GM12878 (cell line): ENCODE data around the gene CYP8B1. TPM values are rescaled to one million over a fixed set of nuclear protein-coding genes. Genes with fewer than 3 reads are reported as not detected.

Experiments used
- ATAC-seq: fragments of 200-7000 bp; cut with Tn5 transposase; 3 replicates; pipeline ENCODE4 v1.9.1; 2020; ENCODE audit warnings: mild to moderate bottlenecking, moderate library complexity
- BruUV-seq: library from RNA; stranded (reverse); fragments of 400-500 nt; replicated peaks from 2 replicates; lab custom pipeline; 2021; lab: Mats Ljungman, UMichigan
- CTCF ChIA-PET: fragments of 300-600 bp; sonication (Branson Sonifier 250); formaldehyde crosslinking; extraction: SDS; loops from one replicate; lab custom pipeline; 2021; ENCODE audit warnings: inconsistent platforms; lab: Yijun Ruan, JAX
- POLR2A ChIA-PET: fragments of 350-600 bp; formaldehyde crosslinking; extraction: SDS; loops from one replicate; lab custom pipeline; 2021; ENCODE audit warnings: inconsistent platforms; lab: Charles Lee
- RAD21 ChIA-PET: fragments of 300-600 bp; sonication (Branson Sonifier 250); formaldehyde crosslinking; loops from one replicate; lab custom pipeline; 2023; ENCODE audit warnings: antibody characterized with exemption; ENCODE audit not compliant: unreplicated experiment; lab: Charles Lee
- SMC1A ChIA-PET: fragments of 300-600 bp; sonication (Branson Sonifier 250); formaldehyde crosslinking; loops from one replicate; lab custom pipeline; 2023; ENCODE audit not compliant: unreplicated experiment, uncharacterized antibody; lab: Charles Lee
- DNase-seq: peaks from one replicate; pipeline ENCODE4 v3.0.0-alpha.2; 2011; ENCODE audit warnings: low read depth, low spot score
- FAIRE-seq: peaks from 3 replicates; lab custom pipeline; 2011; peaks lifted over from hg19 to GRCh38; lab: Jason Lieb, UNC
- H2AFZ ChIP-seq: 2 replicates; pipeline ENCODE4 v1.6.0; 2011; ENCODE audit warnings: low read depth, low read length, control low read depth; ENCODE audit not compliant: control insufficient read depth
- H3K27ac ChIP-seq: 2 replicates; pipeline ENCODE4 v1.5.1; 2011; ENCODE audit warnings: control low read depth; ENCODE audit not compliant: control insufficient read depth, insufficient read depth
- H3K27me3 ChIP-seq, 2 experiments: replicated peaks in 1 of 2; 2 replicates each; pipeline versions ENCODE4 v1.6.0 to v1.6.1; 2011; ENCODE audit warnings: low read length in 1 of 2; ENCODE audit not compliant: control insufficient read depth in 2 of 2, insufficient read depth in 2 of 2
- H3K36me3 ChIP-seq, 2 experiments: 2 replicates each; pipeline ENCODE4 v1.5.1; 2011; ENCODE audit warnings: low read length in 1 of 2; ENCODE audit not compliant: control insufficient read depth in 2 of 2, insufficient read depth in 2 of 2
- H3K4me1 ChIP-seq: 2 replicates; pipeline ENCODE4 v1.6.1; 2011; ENCODE audit warnings: mild to moderate bottlenecking, low read length, moderate library complexity, mixed read lengths; ENCODE audit not compliant: control insufficient read depth, insufficient read depth
- H3K4me2 ChIP-seq: 2 replicates; pipeline ENCODE4 v1.6.0; 2011; ENCODE audit warnings: control low read depth; ENCODE audit not compliant: control insufficient read depth, insufficient read depth
- H3K4me3 ChIP-seq: fragments of 200-600 bp; sonication (generic); 2 replicates; pipeline ENCODE4 v1.5.1; 2016
- H3K79me2 ChIP-seq: 2 replicates; pipeline ENCODE4 v1.6.0; 2011; ENCODE audit warnings: low read length; ENCODE audit not compliant: control insufficient read depth, insufficient read depth
- H3K9ac ChIP-seq: 2 replicates; pipeline ENCODE4 v1.8.0; 2011; ENCODE audit warnings: low read length, control low read depth, mixed read lengths; ENCODE audit not compliant: control insufficient read depth, insufficient read depth
- H3K9me3 ChIP-seq: replicated peaks from 3 replicates; pipeline ENCODE4 v1.5.1; 2011; ENCODE audit warnings: mild to moderate bottlenecking, low read length; ENCODE audit not compliant: control insufficient read depth, insufficient read depth
- H4K20me1 ChIP-seq: 2 replicates; pipeline ENCODE4 v1.6.0; 2011; ENCODE audit not compliant: control insufficient read depth, insufficient read depth
- ATF7 ChIP-seq: fragments of 450-650 bp; IDR thresholded peaks from 2 replicates; pipeline ENCODE4 v1.6.1; 2016; ENCODE audit warnings: low read depth, mild to moderate bottlenecking
- BCL3 ChIP-seq: IDR thresholded peaks from 2 replicates; pipeline ENCODE4 v1.6.1; 2011; ENCODE audit warnings: borderline replicate concordance, low read depth, mild to moderate bottlenecking, moderate library complexity, low read length; ENCODE audit not compliant: insufficient read depth, poor library complexity, severe bottlenecking
- CREM ChIP-seq: IDR thresholded peaks from 2 replicates; pipeline ENCODE4 v1.6.1; 2014; ENCODE audit warnings: antibody characterized with exemption, low read depth
- CTCF ChIP-seq, 3 experiments: IDR thresholded peaks in 2 of 3; conservative IDR thresholded peaks in 1 of 3; 2 replicates each; pipeline ENCODE4 v1.5.1; 2011; ENCODE audit warnings: low read depth in 3 of 3, low read length in 3 of 3, mild to moderate bottlenecking in 3 of 3, control low read depth in 2 of 3, moderate library complexity in 2 of 3, inconsistent platforms in 1 of 3, mixed read lengths in 1 of 3; ENCODE audit not compliant: control insufficient read depth in 2 of 3, insufficient read depth in 1 of 3; ENCODE audit errors: extremely low read depth in 1 of 3
- DPF2 ChIP-seq: fragments of 450-650 bp; IDR thresholded peaks from 2 replicates; pipeline ENCODE4 v1.6.1; 2017; ENCODE audit warnings: mild to moderate bottlenecking
- ESRRA ChIP-seq: IDR thresholded peaks from 2 replicates; pipeline ENCODE4 v1.6.1; 2012; ENCODE audit warnings: mild to moderate bottlenecking, low read length, improper control_type of control experiment
- ETV6 ChIP-seq, 2 experiments: fragments of 450-650 bp in 1 of 2; IDR thresholded peaks in 1 of 2; conservative IDR thresholded peaks in 1 of 2; 2 replicates each; pipeline ENCODE4 v1.6.1; 2014; ENCODE audit warnings: antibody characterized with exemption in 1 of 2, borderline replicate concordance in 1 of 2, low read depth in 1 of 2, mild to moderate bottlenecking in 1 of 2, moderate library complexity in 1 of 2
- GATAD2B ChIP-seq: fragments of 450-650 bp; conservative IDR thresholded peaks from 2 replicates; pipeline ENCODE4 v1.6.1; 2017; ENCODE audit warnings: low read depth, mild to moderate bottlenecking, moderate library complexity
- KAT2A ChIP-seq: conservative IDR thresholded peaks from 2 replicates; pipeline ENCODE4 v1.6.1; 2011; ENCODE audit warnings: low read depth, low read length; ENCODE audit not compliant: control insufficient read depth
- LARP7 ChIP-seq: fragments of 450-650 bp; IDR thresholded peaks from 2 replicates; pipeline ENCODE4 v1.6.1; 2017; ENCODE audit warnings: mild to moderate bottlenecking
- MEF2A ChIP-seq: IDR thresholded peaks from 2 replicates; pipeline ENCODE4 v1.6.1; 2011; ENCODE audit warnings: low read depth, mild to moderate bottlenecking, low read length, moderate library complexity; ENCODE audit not compliant: insufficient read depth
- MLLT1 ChIP-seq: fragments of 450-650 bp; IDR thresholded peaks from 2 replicates; pipeline ENCODE4 v1.6.1; 2016; ENCODE audit warnings: mild to moderate bottlenecking
- NBN ChIP-seq: fragments of 450-650 bp; IDR thresholded peaks from 2 replicates; pipeline ENCODE4 v1.6.1; 2016
- RBBP5 ChIP-seq: fragments of 200-600 bp; sonication (generic); conservative IDR thresholded peaks from 2 replicates; pipeline ENCODE4 v1.6.1; 2016
- SIX5 ChIP-seq: IDR thresholded peaks from 2 replicates; pipeline ENCODE4 v1.6.1; 2011; ENCODE audit warnings: mild to moderate bottlenecking, low read depth, low read length, moderate library complexity; ENCODE audit not compliant: severe bottlenecking
- WGBS: methylation state at CpG from one replicate; pipeline ENCODE4 v1.1.6; 2016; ENCODE audit warnings: low lambda C conversion rate; ENCODE audit not compliant: insufficient replicate concordance, insufficient coverage; ENCODE audit errors: missing lambda C conversion rate; 5-methylcytosine and 5-hydroxymethylcytosine counted together
- in situ Hi-C: fragments of 300-500 bp; cut with MboI; formaldehyde crosslinking; loops from 9 replicates; pipeline ENCODE4 v1.14.3; 2018; ENCODE audit warnings: mixed read lengths
- intact Hi-C: fragments of 100-400 bp; cut with micrococcal nuclease; formaldehyde crosslinking; loops from one replicate; pipeline ENCODE4 v1.14.2; 2022; ENCODE audit not compliant: unreplicated experiment
- polyA plus RNA-seq, 11 experiments: library from polyadenylated mRNA; depleted of rRNA in 4 of 11; unstranded in 6 of 11; stranded (reverse) in 5 of 11; fragments of >200 nt; fragmentation: Nextera tagmentation in 4 of 11; fragmentation: Illumina TruSeq in 1 of 11; extraction: Ambion mirVana in 4 of 11; extraction: Trizol in 1 of 11; gene quantifications; 1 replicate in 1 of 11; 2 replicates in 10 of 11; pipeline versions ENCODE4 v1.2.1 to v1.2.3, GENCODE V29; 2011 to 2016; ENCODE audit warnings: inconsistent platforms in 2 of 11, missing spikeins in 2 of 11, low read depth in 1 of 11
- total RNA-seq, 4 experiments: library from RNA; depleted of rRNA in 3 of 4; stranded (reverse); fragments of >200 nt in 3 of 4; fragmentation: Illumina TruSeq in 1 of 4; extraction: Trizol in 1 of 4; gene quantifications; 2 replicates each; pipeline versions ENCODE4 v1.2.1 to v1.2.3, GENCODE V29; 2013 to 2021

CYP8B1 gene
- total and polyA plus RNA-seq, 10 of the 15 experiments (the other 5 are each of a cell fraction or from before 2014, with no cell fraction given): 0.08 TPM; not detected in 9

- BruUV-seq: no TSS peak
- H3K4me1 ChIP-seq: no peaks in the 10 kb centered on the region
- no peak for TF ChIP-seq CREM
- TF ChIP-seq DPF2: no peak
- no peak for TF ChIP-seq LARP7
- no peak for TF ChIP-seq BCL3
- no peak for TF ChIP-seq SIX5
- TF ChIP-seq CTCF (IDR thresholded peaks at IDR 0.05 in 2 of 3, conservative IDR thresholded peaks at IDR 0.05 in 1 of 3; ENCODE audit: control insufficient read depth in 2 of 3, extremely low read depth in 1 of 3, insufficient read depth in 1 of 3, low read depth in 3 of 3, low read length in 3 of 3): no peak
- TF ChIP-seq ETV6 (conservative IDR thresholded peaks at IDR 0.05 in 1 of 2, IDR thresholded peaks at IDR 0.05 in 1 of 2; ENCODE audit: borderline replicate concordance in 1 of 2, low read depth in 1 of 2): no peak
- TF ChIP-seq KAT2A: no peak
- TF ChIP-seq MEF2A: no peak
- TF ChIP-seq ATF7: no peak
- no peak for TF ChIP-seq GATAD2B
- TF ChIP-seq NBN: no peak
- TF ChIP-seq ESRRA: no peak
- TF ChIP-seq RBBP5: no peak
- no peak for TF ChIP-seq MLLT1
- TF ChIP-seq, all 136 proteins: peak for 0
- intact Hi-C loops: no loop called here
- Histone ChIP-seq H3K27ac (no peak overlapping the region), H3K36me3 (no peaks in the 10 kb centered on the region), H3K27me3 (no peaks in the 10 kb centered on the region), H3K4me3 (no peak overlapping the region), H3K9me3 (no peaks in the 10 kb centered on the region), H3K79me2 (no peaks in the 10 kb centered on the region), H3K9ac (no peak overlapping the region), H3K4me2 (no peak overlapping the region), H4K20me1 (no peaks in the 10 kb centered on the region), H2AFZ (no peak overlapping the region)
- RAD21 ChIA-PET: no interaction called here
- no peak for DNase-seq
- no peak for ATAC-seq
- CTCF ChIA-PET: no interaction called here
- FAIRE-seq: peak; percentile 7
- in situ Hi-C loops: no loop called here
- POLR2A ChIA-PET: no interaction called here
- SMC1A ChIA-PET: no interaction called here
- 57% methylated on average over 7 of the region's 7 CpGs for WGBS
Measured at GRCh38 chr3:42867138-42867537, 8.5 kb downstream of the CYP8B1 start.
